Transverse colon (tissue), 4 donors: ENCODE measurements around the gene CEP95.

ENCODE experiments used
- CTCF ChIP-seq, 5 experiments: fragments of 200-600 bp in 3 of 5; fragments of 450-650 bp in 2 of 5; sonication (generic) in 3 of 5; IDR thresholded peaks; 1 replicate in 2 of 5; 2 replicates in 3 of 5; pipeline ENCODE4 v1.5.1; 2016 to 2017; ENCODE audit warnings: antibody characterized with exemption in 5 of 5, inconsistent platforms in 3 of 5, mild to moderate bottlenecking in 2 of 5, moderate library complexity in 1 of 5
- EP300 ChIP-seq: sonication (generic); formaldehyde crosslinking; IDR thresholded peaks from one replicate; pipeline ENCODE4 v1.6.1; 2017; ENCODE audit warnings: antibody characterized with exemption, low read depth
- POLR2A ChIP-seq: fragments of 450-650 bp; IDR thresholded peaks from one replicate; pipeline ENCODE4 v1.6.1; 2016; ENCODE audit warnings: antibody characterized with exemption, mild to moderate bottlenecking, moderate library complexity
- POLR2AphosphoS5 ChIP-seq, 3 donors: sonication (generic); formaldehyde crosslinking; IDR thresholded peaks; one replicate each; pipeline ENCODE4 v1.6.1; 2016; ENCODE audit warnings: antibody characterized with exemption in 3 of 3

- no peak for TF ChIP-seq CTCF (IDR thresholded peaks at IDR 0.05)
- no peak for TF ChIP-seq POLR2A
- no peak for TF ChIP-seq POLR2AphosphoS5 (IDR thresholded peaks at IDR 0.05)
- no peak for TF ChIP-seq EP300
These were observed 28.6 kb downstream of the CEP95 start for GRCh38 chr17:64535357-64535756.
